MG63 (cell line): ENCODE measurements around the gene KLK15. TPM values are rescaled to one million over a fixed set of nuclear protein-coding genes. Genes with fewer than 3 reads are reported as not detected.
A peak's percentile ranks its signal among the peaks of the same experiment; 100 is the strongest.

Experiments used
- DNase-seq: peaks from one replicate; pipeline ENCODE4 v3.0.0-alpha.2; 2020
- H3K27me3 ChIP-seq: fragments of 250-450 bp; sonication (Bioruptor Pico); 2 replicates; pipeline ENCODE4 v1.5.1; 2020; ENCODE audit warnings: mild to moderate bottlenecking, moderate library complexity
- H3K36me3 ChIP-seq: fragments of 250-450 bp; sonication (Bioruptor Pico); 2 replicates; pipeline ENCODE4 v1.5.1; 2020; ENCODE audit warnings: mild to moderate bottlenecking, moderate library complexity
- H3K4me3 ChIP-seq: fragments of 250-450 bp; sonication (Bioruptor Pico); 2 replicates; pipeline ENCODE4 v1.5.1; 2020; ENCODE audit warnings: mild to moderate bottlenecking, moderate library complexity
- H3K9me3 ChIP-seq: fragments of 250-450 bp; sonication (Bioruptor Pico); 2 replicates; pipeline ENCODE4 v1.5.1; 2020; ENCODE audit warnings: mild to moderate bottlenecking, moderate library complexity
- total RNA-seq: library from RNA; depleted of rRNA; stranded (reverse); fragments of >200 nt; shearing (Covaris generic); gene quantifications from 2 replicates; pipeline ENCODE4 v1.2.3, GENCODE V29; 2014; ENCODE audit warnings: low replicate concordance

Gene KLK15
- total RNA-seq, 1 experiment from 2014 or later = not detected

GRCh38 chr19:50831026-50831396, 2.4 kb downstream of the KLK15 start:
- Histone ChIP-seq H3K27me3 (peaks cover 21% of the 10 kb centered on the region), H3K36me3 (no peaks in the 10 kb centered on the region), H3K4me3 (no peak overlapping the region), H3K9me3 (no peaks in the 10 kb centered on the region)
- DNase-seq = no peak

GRCh38 chr19:50830266-50831025, 2.9 kb downstream of the KLK15 start:
- H3K9me3 ChIP-seq = no peaks in the 10 kb centered on the region
- no peaks in the 10 kb centered on the region for H3K36me3 ChIP-seq
- no peak for DNase-seq
- peaks cover 21% of the 10 kb centered on the region for H3K27me3 ChIP-seq
- no peak overlapping the region for H3K4me3 ChIP-seq

GRCh38 chr19:50829801-50830200, 3.6 kb downstream of the KLK15 start:
- Histone ChIP-seq H3K27me3 (peaks cover 23% of the 10 kb centered on the region), H3K36me3 (no peaks in the 10 kb centered on the region), H3K4me3 (no peak overlapping the region), H3K9me3 (no peaks in the 10 kb centered on the region)
- no peak for DNase-seq

- H3K36me3 ChIP-seq = no peaks in the 10 kb centered on the region
- peaks cover 32% of the 10 kb centered on the region for H3K27me3 ChIP-seq
- no peak for DNase-seq
- H3K9me3 ChIP-seq = no peaks in the 10 kb centered on the region
- no peak overlapping the region for H3K4me3 ChIP-seq
Measured at GRCh38 chr19:50827476-50827875, 5.9 kb downstream of the KLK15 start.

- no peaks in the 10 kb centered on the region for H3K9me3 ChIP-seq
- no peaks in the 10 kb centered on the region for H3K36me3 ChIP-seq
- H3K27me3 ChIP-seq = peaks cover 38% of the 10 kb centered on the region
- no peak for DNase-seq
- H3K4me3 ChIP-seq = no peak overlapping the region
Measured at GRCh38 chr19:50826492-50827240, 6.7 kb downstream of the KLK15 start.

GRCh38 chr19:50823389-50824042, 9.9 kb downstream of the KLK15 start, which contains the start of gene KLK1:
KLK1 (minus strand) TSS chr19:50823787; CDS start chr19:50823748, 39 bp downstream.
- no peak within 1 kb of the TSS for H3K4me3 ChIP-seq
- H3K27me3 ChIP-seq = peaks cover 67% of the 10 kb centered on the region
- no peaks in the 10 kb centered on the region for H3K9me3 ChIP-seq
- no peak for DNase-seq
- no peaks in the 10 kb centered on the region for H3K36me3 ChIP-seq

DNA sequence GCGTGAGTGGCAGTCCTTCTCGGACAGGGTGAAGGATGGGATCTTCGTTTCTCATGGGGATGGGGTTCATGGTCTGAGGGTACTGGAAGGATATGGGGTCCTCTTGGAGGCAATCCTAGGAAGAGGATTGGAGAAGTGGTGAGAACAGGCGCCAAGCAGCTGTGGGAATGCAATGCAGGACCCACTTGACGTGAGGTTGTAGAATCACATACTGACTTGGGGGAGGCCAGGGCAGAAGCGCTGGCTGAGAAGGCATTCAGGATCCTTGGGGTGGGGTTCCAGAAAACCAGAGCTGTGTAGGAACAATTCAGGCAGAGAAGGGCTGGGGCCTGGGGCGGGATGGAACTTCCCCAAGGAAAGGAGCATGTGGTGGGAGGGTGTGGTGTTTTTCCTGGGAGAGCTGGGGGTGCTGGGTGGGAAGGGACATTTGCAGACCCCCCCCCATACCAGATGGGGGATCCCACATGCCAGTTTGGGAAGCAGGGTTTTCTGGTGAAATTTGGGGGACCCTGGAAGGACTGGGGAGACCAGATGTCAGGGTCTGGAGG, 10.6 kb downstream of the KLK15 start:
- Histone ChIP-seq H3K4me3 (no peak overlapping the region), H3K27me3 (peaks cover 68% of the 10 kb centered on the region), H3K36me3 (no peaks in the 10 kb centered on the region), H3K9me3 (no peaks in the 10 kb centered on the region)
- DNase-seq = no peak

- no peak for DNase-seq
- Histone ChIP-seq H3K36me3 (no peaks in the 10 kb centered on the region), H3K9me3 (no peaks in the 10 kb centered on the region), H3K27me3 (peaks cover 58% of the 10 kb centered on the region), H3K4me3 (no peak overlapping the region)
Measured at GRCh38 chr19:50821622-50822021, 11.8 kb downstream of the KLK15 start.

DNA sequence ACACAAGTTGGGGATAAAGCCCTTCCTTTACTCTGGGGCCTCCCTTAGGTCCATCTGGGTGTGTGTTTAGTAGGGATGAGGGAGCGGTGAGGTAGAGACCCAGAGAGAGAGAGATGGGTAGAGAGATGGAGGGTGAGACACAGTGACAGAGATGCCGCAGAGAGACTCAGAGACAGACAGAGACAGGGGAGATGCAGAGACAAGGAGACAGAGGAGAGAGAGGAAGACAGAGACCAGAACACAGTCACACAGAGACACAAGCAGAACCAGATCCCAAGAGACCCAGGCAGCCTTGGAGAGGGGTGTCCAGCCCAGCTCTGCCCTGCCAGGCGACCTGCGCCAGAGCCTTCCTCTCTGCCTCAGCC, 12.1 kb downstream of the KLK15 start:
- peaks cover 54% of the 10 kb centered on the region for H3K27me3 ChIP-seq

GRCh38 chr19:50820549-50821247, 12.7 kb downstream of the KLK15 start:
- Histone ChIP-seq H3K36me3 (no peaks in the 10 kb centered on the region), H3K9me3 (peaks cover under 1% of the 10 kb centered on the region; the same call in 1 of the 2 replicates), H3K4me3 (no peak overlapping the region), H3K27me3 (peaks cover 52% of the 10 kb centered on the region)
- DNase-seq = no peak

More for the DNA sequence above, 12.1 kb downstream of the KLK15 start:
- H3K36me3 ChIP-seq = no peaks in the 10 kb centered on the region
- DNase-seq = no peak
- H3K4me3 ChIP-seq = no peak overlapping the region
- no peaks in the 10 kb centered on the region for H3K9me3 ChIP-seq

GRCh38 chr19:50820086-50820485, 13.3 kb downstream of the KLK15 start:
- H3K9me3 ChIP-seq = peaks cover 7% of the 10 kb centered on the region; the same call in 1 of the 2 replicates
- peaks cover 53% of the 10 kb centered on the region for H3K27me3 ChIP-seq
- DNase-seq = no peak
- H3K36me3 ChIP-seq = no peaks in the 10 kb centered on the region
- no peak overlapping the region for H3K4me3 ChIP-seq

GRCh38 chr19:50819636-50820035, 13.7 kb downstream of the KLK15 start:
- DNase-seq = no peak
- H3K36me3 ChIP-seq = no peaks in the 10 kb centered on the region
- H3K9me3 ChIP-seq = peaks cover 7% of the 10 kb centered on the region; the same call in 1 of the 2 replicates
- peaks cover 54% of the 10 kb centered on the region for H3K27me3 ChIP-seq
- no peak overlapping the region for H3K4me3 ChIP-seq

DNA sequence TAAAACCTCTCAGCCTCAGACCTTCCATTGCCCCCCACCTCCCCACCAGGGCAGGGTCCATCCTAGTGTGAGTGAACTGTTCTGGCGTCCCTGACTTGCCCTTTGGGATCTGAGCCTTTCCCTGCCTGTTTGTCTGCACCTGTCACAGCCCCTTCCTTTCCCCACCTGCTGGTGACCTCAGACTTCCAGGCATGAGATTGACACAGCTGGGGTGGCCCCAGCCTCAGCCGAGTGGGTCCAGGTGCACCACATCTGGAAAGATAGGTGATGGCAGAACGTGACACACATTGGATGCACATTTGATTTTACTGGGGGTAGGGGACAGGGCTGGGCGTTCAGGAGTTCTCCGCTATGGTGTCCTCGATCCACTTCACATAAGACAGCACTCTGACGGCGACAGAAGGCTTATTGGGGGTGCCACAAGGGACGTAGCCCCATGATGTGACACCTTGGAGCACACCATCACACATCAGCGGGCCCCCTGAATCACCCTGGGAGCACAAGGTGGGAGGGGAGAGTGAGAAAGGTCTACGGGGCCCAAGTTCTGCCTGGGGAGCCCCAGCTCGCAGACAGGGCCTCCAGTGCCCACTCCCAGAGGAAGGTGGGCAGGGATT, 14.4 kb downstream of the KLK15 start:
- Histone ChIP-seq H3K9me3 (peaks cover 7% of the 10 kb centered on the region; the same call in 1 of the 2 replicates), H3K4me3 (no peak overlapping the region), H3K36me3 (no peaks in the 10 kb centered on the region), H3K27me3 (peaks cover 50% of the 10 kb centered on the region)
- no peak for DNase-seq

GRCh38 chr19:50817941-50818858, 15.2 kb downstream of the KLK15 start:
- DNase-seq = peak; percentile 49
- Histone ChIP-seq H3K4me3 (no peak overlapping the region), H3K9me3 (peaks cover 7% of the 10 kb centered on the region; the same call in 1 of the 2 replicates), H3K27me3 (peaks cover 50% of the 10 kb centered on the region), H3K36me3 (no peaks in the 10 kb centered on the region)

DNA sequence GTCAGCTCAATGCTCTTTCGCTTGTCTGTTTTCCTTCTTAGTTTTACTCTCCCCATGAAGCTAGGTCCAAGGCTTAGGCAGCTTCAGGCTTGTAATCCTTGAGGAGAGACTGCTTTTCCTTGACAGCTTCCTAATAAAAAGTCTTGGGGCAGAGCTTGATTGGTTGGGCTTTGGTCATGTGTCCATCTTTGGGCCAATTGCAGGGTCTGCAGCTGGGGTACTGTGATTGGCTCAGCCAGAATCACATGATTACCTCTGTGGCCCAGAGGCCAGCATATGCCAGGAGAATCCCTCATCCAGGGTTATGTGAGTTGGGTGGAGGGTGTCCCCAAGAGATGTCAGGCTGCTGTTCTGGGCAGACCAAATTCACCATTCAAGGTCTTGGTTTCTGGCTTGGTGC, 17.9 kb downstream of the KLK15 start:
- Histone ChIP-seq H3K4me3 (no peak overlapping the region), H3K9me3 (peaks cover 7% of the 10 kb centered on the region; the same call in 1 of the 2 replicates), H3K27me3 (peaks cover 37% of the 10 kb centered on the region), H3K36me3 (no peaks in the 10 kb centered on the region)
- DNase-seq = no peak
